OCI-LY7 (cell line): ENCODE results near the gene NTMT2.

Source experiments
- EZH2phosphoT487 ChIP-seq: fragments of 200-600 bp; sonication (generic); IDR thresholded peaks from 2 replicates; pipeline ENCODE4 v1.6.1; 2018; ENCODE audit warnings: low read depth, borderline replicate concordance, mild to moderate bottlenecking, mixed run types, antibody characterized with exemption, low read length, moderate library complexity, mixed read lengths
- TF ChIP-seq, protein P1 (sequence below): fragments of 200-600 bp; sonication (generic); conservative IDR thresholded peaks from 2 replicates; pipeline ENCODE4 v1.5.1; 2014; ENCODE audit warnings: mild to moderate bottlenecking, antibody characterized with exemption, low read length, moderate library complexity, mixed read lengths

DNA sequence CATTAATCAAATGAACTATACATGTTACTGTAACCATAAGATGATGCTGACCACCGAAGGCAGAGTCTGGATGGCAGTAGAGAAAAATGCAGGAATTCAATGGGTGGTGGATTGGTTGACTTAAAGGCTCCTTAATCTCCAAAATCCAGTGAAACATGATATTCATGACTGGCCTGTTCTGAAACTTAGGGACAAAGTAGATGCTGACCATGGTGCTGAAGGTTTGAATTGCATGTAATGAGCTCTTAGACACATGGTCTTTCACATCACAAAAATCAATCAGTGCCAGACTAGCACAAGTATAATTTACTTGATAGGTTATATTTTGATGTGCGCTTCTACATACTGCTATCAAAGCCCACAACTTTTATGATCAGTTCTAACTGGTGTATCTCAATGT is 30.9 kb upstream of the NTMT2 start:
- TF ChIP-seq, protein P1, sequence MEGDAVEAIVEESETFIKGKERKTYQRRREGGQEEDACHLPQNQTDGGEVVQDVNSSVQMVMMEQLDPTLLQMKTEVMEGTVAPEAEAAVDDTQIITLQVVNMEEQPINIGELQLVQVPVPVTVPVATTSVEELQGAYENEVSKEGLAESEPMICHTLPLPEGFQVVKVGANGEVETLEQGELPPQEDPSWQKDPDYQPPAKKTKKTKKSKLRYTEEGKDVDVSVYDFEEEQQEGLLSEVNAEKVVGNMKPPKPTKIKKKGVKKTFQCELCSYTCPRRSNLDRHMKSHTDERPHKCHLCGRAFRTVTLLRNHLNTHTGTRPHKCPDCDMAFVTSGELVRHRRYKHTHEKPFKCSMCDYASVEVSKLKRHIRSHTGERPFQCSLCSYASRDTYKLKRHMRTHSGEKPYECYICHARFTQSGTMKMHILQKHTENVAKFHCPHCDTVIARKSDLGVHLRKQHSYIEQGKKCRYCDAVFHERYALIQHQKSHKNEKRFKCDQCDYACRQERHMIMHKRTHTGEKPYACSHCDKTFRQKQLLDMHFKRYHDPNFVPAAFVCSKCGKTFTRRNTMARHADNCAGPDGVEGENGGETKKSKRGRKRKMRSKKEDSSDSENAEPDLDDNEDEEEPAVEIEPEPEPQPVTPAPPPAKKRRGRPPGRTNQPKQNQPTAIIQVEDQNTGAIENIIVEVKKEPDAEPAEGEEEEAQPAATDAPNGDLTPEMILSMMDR = no peak
- no peak for TF ChIP-seq EZH2phosphoT487
